Mucosa of stomach (tissue), 1 donor: ENCODE data around the gene MLEC.

Experiments
- H3K27me3 ChIP-seq: one replicate; pipeline ENCODE4 v1.7.0; 2013; ENCODE audit warnings: mild to moderate bottlenecking, low read length; ENCODE audit not compliant: control insufficient read depth, insufficient read depth
- H3K36me3 ChIP-seq: one replicate; pipeline ENCODE4 v1.7.0; 2013; ENCODE audit warnings: low read length; ENCODE audit not compliant: control insufficient read depth, insufficient read depth
- H3K4me1 ChIP-seq: one replicate; pipeline ENCODE4 v1.7.0; 2013; ENCODE audit warnings: mild to moderate bottlenecking, low read length; ENCODE audit not compliant: control insufficient read depth, insufficient read depth
- H3K4me3 ChIP-seq: one replicate; pipeline ENCODE4 v1.7.0; 2013; ENCODE audit warnings: low read length
- H3K9ac ChIP-seq: one replicate; pipeline ENCODE4 v1.7.0; 2013; ENCODE audit warnings: mild to moderate bottlenecking, low read length, moderate library complexity
- H3K9me3 ChIP-seq: one replicate; pipeline ENCODE4 v1.7.0; 2013; ENCODE audit warnings: mild to moderate bottlenecking, low read length, moderate library complexity; ENCODE audit not compliant: control insufficient read depth
- donor health status: Pancreatic carcinoma.

Gene MLEC

DNA sequence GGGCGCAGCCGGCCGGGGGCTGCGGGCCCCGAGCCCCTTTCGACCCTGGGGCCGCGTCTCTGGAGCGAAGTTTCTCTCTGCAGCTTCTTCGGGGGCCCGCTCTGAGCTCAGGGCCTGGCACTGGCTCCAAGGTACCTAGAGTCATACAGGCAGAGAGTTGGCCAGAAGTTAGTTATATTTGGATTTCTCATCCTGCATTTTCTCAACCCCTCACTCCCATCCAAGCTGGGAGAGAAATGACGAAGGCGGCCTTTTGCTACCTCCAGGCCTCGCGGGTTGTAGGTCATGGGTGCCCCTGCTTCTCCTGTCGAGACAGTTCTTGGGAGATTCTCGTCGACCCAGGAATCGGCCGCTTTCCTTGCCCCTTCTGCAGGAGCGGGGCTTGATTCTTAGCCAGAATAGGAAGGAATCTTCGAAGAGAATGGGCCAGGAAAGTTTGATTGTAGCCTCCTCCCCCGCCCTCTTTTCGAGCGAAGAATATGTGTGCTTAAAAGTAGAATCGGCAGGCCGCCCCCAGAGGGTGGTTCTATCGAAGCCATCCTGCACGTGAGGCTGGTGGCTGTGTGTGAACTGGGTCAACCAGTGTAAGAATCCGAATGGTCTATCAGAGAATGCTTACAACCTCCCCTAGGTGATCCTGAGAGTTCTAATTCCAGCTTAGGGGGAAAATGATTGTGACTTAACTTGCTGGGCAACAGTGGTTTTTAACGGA is 785 bp downstream of the MLEC start:
- no peaks in the 10 kb centered on the region for H3K27me3 ChIP-seq
- H3K4me1 ChIP-seq = peaks cover 30% of the 10 kb centered on the region
- H3K9me3 ChIP-seq = no peaks in the 10 kb centered on the region
- peak overlapping the region; percentile 86 for H3K4me3 ChIP-seq
- peak overlapping the region; percentile 69 for H3K9ac ChIP-seq
- no peaks in the 10 kb centered on the region for H3K36me3 ChIP-seq

DNA sequence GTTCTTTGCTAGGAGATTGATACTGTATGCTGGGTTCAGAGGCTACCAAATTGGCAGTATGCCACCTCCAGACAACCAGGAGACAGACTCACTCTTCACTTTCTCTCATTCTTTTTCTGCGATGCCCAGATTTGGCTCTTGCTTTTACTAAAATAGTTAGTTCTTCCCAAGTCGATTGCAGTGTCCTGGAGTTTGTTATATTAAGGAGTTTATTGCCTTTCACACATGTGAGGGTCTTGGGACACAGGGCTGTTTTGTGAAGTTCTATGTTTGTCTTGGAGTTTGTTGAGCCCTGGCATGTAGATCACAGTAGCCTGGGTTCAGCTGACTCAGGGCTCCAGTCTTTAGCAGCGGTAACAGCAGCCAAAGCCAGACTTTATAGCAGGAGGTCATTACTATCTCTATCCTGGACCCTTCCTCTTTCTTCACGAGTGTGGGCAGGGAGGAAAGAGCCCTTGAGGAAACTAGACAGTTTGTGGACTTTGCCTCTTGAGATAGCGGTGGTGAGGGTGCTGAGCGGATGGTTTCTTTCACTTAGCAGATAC is 1.6 kb downstream of the MLEC start:
- Histone ChIP-seq H3K4me1 (peaks cover 32% of the 10 kb centered on the region), H3K27me3 (no peaks in the 10 kb centered on the region), H3K36me3 (no peaks in the 10 kb centered on the region), H3K4me3 (peak overlapping the region; percentile 86), H3K9me3 (no peaks in the 10 kb centered on the region), H3K9ac (peak overlapping the region; percentile 69)

DNA sequence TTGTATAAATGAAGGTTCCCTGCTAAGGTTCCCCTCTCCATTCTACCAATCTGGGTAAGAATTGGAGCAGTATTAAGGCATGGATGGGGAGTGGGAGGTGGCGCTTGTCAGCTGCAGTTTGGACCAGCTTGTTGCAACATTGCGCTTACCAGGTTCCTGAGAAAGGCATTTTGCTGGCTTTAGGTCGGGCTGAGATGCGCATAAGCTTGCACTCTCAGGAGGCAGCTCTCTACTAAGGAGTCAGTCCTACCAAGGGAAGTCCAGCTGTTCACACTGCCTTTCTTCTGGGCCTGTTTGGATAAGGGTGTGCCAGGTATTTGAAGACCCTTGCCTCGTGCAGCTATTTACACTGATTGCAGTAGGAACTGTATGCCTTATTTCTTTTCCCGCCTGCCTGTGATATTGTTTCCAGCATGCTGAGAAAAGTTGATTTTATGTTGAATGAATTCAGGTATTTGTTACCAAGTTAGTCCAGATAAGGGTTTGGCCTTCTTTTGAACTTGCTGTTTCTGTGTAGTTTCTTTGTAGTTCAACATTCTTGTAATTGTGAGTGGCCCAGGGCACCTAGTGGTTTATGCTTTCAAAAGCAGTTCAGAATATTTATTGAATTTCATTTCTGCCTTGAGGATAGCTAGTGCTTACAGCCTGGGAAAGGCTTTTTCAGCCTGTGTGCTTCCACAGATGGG is 2.6 kb downstream of the MLEC start:
- Histone ChIP-seq H3K27me3 (no peaks in the 10 kb centered on the region), H3K36me3 (no peaks in the 10 kb centered on the region), H3K4me3 (no peak overlapping the region), H3K4me1 (peaks cover 32% of the 10 kb centered on the region), H3K9ac (no peak overlapping the region), H3K9me3 (no peaks in the 10 kb centered on the region)

DNA sequence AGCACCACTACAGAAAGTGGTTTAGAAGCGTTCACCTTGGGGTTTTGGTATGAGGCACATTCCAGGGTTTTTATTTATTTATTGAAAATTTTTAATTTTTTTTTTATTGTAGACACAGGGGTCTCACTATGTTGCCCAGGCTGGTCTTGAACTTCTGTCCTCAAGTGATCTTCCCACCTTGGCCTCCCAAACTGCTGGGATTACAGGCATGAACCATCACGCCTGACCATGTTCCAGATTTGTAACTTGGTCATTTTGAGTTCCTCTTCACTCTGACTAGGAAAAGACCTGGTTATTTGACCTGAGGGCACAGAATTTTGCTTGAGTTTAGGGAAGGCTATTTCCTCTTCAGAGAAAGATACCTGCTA is 3.1 kb downstream of the MLEC start:
- H3K36me3 ChIP-seq = no peaks in the 10 kb centered on the region
- H3K27me3 ChIP-seq = no peaks in the 10 kb centered on the region
- no peak overlapping the region for H3K9ac ChIP-seq
- no peaks in the 10 kb centered on the region for H3K9me3 ChIP-seq
- peaks cover 32% of the 10 kb centered on the region for H3K4me1 ChIP-seq
- H3K4me3 ChIP-seq = no peak overlapping the region

DNA sequence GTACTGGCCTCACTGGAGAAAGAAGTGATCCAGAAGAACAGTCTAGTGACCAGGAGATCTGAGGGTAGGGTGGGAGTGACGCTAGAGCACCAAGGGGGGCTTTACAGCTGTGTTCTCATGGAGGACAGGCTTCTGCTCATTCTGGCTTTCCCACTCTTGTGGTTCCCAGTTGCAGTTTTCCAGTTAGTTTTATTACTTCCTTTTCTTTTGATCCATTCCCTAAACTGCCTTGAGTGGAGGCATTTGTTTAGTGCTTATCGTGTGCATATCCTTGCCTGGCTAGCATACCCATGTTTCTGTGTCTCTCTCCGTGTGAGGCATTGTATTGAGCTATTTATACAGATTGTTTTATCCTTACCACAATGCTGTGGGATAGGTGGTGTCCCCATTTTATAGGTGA is 4.0 kb downstream of the MLEC start:
- Histone ChIP-seq H3K36me3 (no peaks in the 10 kb centered on the region), H3K4me3 (no peak overlapping the region), H3K9me3 (no peaks in the 10 kb centered on the region), H3K4me1 (peaks cover 32% of the 10 kb centered on the region), H3K27me3 (no peaks in the 10 kb centered on the region), H3K9ac (no peak overlapping the region)

DNA sequence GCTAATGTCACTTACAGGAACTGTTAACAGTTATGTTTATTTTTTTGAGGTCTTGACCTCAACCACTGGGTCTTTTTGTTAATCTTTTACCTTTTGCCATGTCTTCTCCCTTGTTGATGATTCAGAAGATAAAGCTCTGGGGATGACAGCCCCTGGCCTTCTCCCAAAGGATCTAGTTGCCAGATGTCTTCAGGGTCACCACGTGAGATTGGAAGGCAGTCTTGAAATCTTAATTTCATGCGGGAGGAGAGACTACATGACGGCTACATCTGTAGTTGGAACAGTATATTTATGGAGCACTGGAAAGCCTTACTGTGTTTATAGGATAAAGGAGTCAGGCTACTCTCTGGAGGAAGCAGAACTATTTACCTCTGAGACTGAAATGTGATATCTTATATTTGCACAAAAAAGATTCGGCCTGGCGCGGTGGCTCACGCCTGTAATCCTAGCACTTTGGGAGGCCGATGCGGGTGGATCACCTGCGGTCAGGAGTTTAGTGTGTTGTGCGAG is 5.6 kb downstream of the MLEC start:
- no peaks in the 10 kb centered on the region for H3K36me3 ChIP-seq
- no peaks in the 10 kb centered on the region for H3K27me3 ChIP-seq
- H3K9ac ChIP-seq = no peak overlapping the region
- H3K4me1 ChIP-seq = peaks cover 32% of the 10 kb centered on the region
- no peak overlapping the region for H3K4me3 ChIP-seq
- H3K9me3 ChIP-seq = no peaks in the 10 kb centered on the region

DNA sequence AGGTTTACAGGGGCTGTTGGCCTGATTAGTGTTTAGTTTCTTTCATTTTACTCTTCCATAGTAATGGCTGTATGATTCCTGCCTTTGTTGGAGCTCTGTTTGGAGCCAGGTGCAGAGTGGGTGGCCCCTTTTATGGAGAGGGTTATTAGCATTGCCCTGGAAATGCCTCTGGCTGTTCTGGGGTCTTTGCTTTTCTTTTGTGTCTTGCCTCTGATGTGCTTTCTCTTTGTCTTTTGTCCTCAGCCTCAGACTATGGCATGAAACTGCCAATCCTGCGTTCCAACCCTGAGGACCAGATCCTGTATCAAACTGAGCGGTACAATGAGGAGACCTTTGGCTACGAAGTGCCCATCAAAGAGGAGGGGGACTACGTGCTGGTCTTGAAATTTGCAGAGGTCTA is 6.9 kb downstream of the MLEC start:
- no peak overlapping the region for H3K4me3 ChIP-seq
- peaks cover 7% of the 10 kb centered on the region for H3K36me3 ChIP-seq
- H3K4me1 ChIP-seq = peaks cover 25% of the 10 kb centered on the region
- H3K9ac ChIP-seq = no peak overlapping the region
- no peaks in the 10 kb centered on the region for H3K9me3 ChIP-seq
- no peaks in the 10 kb centered on the region for H3K27me3 ChIP-seq

DNA sequence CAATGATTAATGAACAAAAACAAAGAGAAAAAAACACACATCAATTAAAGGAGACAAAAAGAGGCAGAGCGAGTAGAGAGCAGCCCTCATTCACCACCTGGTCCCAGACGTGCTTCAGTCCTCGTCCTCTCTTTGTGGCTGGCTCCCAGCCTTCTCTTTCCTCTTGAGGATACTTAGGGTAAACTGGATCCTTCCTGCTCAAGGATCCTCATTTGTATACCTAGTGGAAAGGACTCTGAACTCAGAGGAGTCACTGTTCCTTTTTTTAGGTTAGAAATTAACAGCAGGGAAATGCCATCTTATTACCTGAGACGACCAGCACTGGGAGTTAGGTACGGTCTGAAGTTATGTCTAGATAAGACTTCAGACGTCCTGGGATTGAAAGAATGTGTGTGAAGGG is 9.7 kb downstream of the MLEC start:
- no peaks in the 10 kb centered on the region for H3K27me3 ChIP-seq
- H3K4me3 ChIP-seq = no peak overlapping the region
- H3K4me1 ChIP-seq = peaks cover 10% of the 10 kb centered on the region
- peaks cover 7% of the 10 kb centered on the region for H3K36me3 ChIP-seq
- no peak overlapping the region for H3K9ac ChIP-seq
- H3K9me3 ChIP-seq = no peaks in the 10 kb centered on the region

DNA sequence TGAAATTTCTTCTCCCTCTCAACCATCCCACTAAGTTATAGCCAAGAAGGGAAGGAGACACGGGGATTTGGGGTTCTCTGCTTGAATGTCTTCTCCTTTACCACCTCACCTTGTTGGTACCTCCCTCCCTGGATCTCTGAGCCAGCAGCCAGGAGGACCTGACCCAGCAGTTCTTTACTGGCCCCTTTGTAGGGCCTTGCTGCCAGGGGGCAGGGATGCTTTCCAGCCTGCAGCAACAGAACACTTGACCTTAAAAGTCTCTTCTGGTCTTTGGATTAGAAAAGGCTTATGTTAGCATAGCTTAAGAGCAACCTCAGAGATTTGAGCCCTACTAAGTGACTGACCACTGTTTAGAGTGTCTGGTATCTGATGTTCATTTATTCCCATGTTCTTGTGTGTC is 10.4 kb downstream of the MLEC start:
- Histone ChIP-seq H3K27me3 (no peaks in the 10 kb centered on the region), H3K9ac (no peak overlapping the region), H3K4me3 (no peak overlapping the region), H3K9me3 (no peaks in the 10 kb centered on the region), H3K4me1 (peaks cover 6% of the 10 kb centered on the region), H3K36me3 (peaks cover 7% of the 10 kb centered on the region)

DNA sequence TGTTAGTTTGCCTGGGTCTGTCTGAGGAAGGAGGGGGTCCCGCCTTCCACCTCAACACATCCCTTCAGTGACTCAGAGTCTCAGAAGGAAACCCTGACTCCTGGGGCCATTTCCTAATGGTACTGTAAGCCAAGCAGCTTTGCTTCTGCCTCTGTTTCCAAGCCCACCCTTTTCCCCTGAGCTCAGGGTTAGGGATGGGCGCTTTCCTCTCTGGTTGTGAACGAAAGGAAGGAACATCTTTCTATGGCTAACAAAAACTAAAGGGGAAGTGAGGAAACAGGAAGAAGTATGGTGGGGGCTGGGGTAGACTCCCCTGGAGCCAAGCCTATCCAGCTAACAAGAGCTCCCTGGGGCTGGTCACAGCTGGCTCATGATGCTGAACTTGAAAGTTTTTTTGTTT is 11.7 kb downstream of the MLEC start:
- Histone ChIP-seq H3K4me3 (no peak overlapping the region), H3K27me3 (no peaks in the 10 kb centered on the region), H3K36me3 (peaks cover 7% of the 10 kb centered on the region), H3K9ac (no peak overlapping the region), H3K9me3 (no peaks in the 10 kb centered on the region), H3K4me1 (no peaks in the 10 kb centered on the region)

DNA sequence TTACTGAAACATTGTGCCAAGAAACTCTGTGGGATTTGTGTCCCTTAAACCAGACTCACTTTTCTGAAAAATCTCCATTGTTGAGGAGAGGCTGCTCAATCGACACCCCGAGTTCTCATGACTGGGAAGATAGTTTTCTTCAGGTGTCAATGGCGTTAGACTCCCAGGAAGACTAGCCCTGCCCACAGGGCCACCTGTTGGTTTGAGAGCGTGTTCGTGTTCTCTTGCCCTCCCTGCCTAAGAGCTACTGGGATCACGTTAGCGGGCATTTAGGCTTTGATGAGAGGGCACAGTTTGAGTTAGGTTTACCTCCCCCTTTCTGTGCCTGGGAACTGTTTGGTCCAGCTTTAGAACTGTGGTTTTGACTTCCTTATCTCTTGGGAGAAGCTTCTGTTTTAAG is 12.6 kb downstream of the MLEC start:
- Histone ChIP-seq H3K4me1 (no peaks in the 10 kb centered on the region), H3K4me3 (no peak overlapping the region), H3K36me3 (peaks cover 7% of the 10 kb centered on the region)

DNA sequence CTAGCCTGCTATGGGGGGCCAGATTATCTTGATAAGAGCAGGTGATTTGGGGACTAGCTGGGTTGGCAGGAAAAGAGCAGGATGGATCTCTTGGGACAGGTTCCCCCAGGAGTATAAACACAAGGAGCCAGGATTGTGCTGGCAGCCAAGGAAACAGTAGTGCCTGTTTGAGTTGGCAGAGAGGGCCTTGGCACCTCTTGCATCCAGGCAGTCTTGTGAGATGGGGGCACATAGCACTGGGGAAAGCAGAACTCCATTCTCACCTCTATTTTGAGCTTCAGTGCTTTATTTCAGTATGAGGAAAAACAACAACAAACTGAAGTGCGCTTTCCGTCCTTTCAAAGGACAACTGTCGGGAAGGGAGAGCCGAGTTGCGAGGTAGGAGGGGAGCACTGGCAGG is 13.9 kb downstream of the MLEC start:
- H3K4me3 ChIP-seq = no peak overlapping the region
- H3K9ac ChIP-seq = no peak overlapping the region
- H3K27me3 ChIP-seq = no peaks in the 10 kb centered on the region
- no peaks in the 10 kb centered on the region for H3K9me3 ChIP-seq
- no peaks in the 10 kb centered on the region for H3K4me1 ChIP-seq
- peaks cover 7% of the 10 kb centered on the region for H3K36me3 ChIP-seq

More for the DNA sequence above, 12.6 kb downstream of the MLEC start:
- Histone ChIP-seq H3K9me3 (no peaks in the 10 kb centered on the region), H3K9ac (no peak overlapping the region), H3K27me3 (no peaks in the 10 kb centered on the region)
